ENCODE results near the gene TMEM119.
A peak's percentile ranks its signal among the peaks of the same experiment; 100 is the strongest.
"Not testable (repeated sequence)": the region's sequence is repeated elsewhere in the genome, so short reads cannot be mapped to it uniquely, and the experiment has no call there.

TMEM119 gene

DNA sequence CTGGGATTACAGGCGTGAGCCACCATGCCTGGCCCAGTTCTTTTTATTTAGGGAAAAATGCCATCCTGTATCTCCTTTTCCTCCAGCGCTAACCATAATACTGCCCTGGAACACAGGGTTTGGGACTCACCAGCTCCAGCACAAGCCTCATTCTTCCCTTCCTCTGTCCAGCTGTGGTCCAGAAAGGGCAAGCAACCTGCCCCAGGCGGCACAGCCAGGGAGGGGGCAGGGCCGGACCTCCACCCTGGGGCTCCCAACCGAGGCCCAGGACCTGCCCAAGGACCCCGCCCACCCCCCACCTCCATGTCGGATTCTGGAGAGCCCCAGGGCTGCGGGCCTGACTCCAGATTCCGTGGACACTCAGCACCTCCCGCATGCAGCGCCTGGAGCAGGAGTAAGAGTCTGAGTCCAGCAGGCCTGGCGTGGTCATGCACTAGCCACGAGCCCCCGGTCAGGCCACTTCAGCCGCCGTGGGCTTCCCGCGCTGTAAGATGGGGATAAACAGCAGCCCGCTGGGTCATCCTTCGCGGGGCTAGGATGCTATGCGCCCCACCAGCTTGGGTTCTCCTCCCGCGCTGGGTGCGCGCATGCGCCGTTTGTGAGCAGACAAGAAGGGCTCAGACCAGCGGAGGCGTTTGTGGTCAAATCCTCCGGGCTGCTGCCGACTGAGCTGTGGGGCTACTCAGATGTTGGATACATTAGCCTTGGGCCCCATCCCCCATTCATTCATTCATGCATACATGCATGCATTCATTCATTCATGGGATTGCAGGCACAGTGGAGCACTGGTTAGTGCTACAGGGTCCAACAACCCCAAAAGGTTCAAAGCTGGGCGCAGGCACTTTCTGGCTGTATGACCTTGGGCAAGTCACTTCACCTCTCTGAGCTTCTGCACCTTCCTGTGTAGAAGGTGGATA is 16.3 kb downstream of the TMEM119 start:
- DNase-seq = no peak

DNA sequence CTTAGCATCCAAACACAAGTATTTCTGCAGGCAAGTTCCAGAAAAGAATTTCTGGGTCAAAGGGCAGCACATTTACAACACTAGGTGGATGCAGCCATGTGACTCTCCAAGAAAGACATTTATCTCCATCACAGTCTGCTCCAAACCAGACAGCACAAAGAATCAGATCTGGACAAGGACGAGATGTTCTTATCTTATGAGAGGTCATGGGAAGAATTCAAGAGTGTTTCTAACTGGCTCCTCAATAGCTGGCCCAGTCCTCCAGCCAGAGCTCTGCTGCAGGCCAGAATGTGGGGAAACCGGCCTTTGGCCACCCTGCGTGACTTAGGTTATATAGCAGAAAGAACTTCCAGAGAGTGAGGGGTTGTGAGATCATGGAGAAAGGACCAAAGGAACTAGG is 17.4 kb downstream of the TMEM119 start:
- DNase-seq = no peak

DNA sequence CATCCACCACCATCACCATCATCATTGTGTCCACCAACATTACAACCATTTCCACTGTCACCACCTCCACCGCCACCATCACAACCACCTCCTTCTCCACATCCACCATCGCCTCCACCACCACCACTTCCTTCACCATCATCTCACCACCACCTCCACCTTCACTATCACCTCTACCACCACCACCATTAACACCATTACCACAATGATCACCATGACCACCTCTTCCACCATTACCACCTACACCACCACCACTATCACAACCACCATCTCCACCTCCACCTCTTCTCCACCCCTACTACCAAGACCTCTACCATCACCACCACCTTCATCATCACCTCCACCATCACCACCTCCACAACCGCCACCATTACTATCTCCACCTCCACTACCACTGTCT is 19.1 kb downstream of the TMEM119 start:
- no peak for DNase-seq

DNA sequence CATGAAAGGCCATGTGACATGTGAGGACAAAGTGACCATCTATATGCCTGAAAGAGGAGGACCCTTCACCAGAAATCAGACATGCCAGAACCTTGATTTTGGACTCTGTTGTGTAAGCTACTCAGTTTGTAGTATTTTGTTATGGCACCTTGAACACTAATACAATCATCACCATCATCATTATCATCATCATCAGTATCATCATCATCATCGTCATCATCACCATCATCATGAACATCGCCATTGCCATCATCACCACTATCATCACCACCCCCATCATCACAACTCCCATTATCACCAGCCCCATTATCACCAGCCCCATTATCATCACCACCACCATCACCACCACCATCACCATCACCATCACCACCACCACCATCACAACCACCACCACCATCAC is 19.6 kb downstream of the TMEM119 start:
- no peak for DNase-seq

DNA sequence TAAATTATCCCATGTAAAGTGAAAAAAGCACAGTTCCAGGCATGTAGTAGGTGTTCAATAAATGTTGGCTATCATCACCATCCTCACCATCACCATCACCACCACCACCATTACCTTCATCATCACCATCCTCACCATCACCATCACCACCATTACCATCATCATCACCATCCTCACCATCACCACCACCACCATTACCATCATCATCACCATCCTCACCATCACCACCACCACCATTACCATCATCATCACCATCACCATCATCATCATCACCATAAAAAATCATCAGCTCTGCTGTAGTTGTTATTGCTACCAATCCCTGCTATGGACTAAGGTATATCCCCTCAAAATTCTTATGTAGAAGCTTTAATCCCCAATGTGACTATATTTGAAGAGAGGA is 20.4 kb downstream of the TMEM119 start:
- no peak for DNase-seq

DNA sequence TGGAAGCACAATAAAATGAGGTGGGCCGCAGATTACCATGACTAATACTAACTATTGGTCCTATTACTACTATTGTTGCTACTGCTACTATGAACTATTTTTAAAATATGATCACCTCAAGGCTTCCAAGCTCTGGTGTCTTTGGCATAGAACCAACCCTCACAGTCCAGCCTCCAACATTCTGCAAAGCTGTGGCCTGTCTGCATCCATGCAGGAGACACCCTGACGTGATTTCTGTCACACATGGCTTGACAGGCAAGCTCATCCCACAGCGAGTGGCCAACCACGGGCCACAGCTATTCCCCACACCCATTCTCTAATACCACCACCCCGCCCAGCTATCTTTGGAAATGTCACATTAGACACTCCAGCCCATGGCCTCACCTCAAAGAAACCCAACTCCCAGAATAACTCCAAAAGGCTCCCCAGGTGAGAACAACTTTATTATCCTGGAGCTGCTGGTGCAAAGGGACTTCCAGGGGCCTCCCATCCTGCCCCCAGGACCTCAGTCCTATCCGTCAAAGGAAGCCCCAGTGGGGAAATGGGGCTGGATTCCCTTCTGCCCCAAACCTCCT is 21.1 kb downstream of the TMEM119 start:
- peak; percentile 40 for DNase-seq

DNA sequence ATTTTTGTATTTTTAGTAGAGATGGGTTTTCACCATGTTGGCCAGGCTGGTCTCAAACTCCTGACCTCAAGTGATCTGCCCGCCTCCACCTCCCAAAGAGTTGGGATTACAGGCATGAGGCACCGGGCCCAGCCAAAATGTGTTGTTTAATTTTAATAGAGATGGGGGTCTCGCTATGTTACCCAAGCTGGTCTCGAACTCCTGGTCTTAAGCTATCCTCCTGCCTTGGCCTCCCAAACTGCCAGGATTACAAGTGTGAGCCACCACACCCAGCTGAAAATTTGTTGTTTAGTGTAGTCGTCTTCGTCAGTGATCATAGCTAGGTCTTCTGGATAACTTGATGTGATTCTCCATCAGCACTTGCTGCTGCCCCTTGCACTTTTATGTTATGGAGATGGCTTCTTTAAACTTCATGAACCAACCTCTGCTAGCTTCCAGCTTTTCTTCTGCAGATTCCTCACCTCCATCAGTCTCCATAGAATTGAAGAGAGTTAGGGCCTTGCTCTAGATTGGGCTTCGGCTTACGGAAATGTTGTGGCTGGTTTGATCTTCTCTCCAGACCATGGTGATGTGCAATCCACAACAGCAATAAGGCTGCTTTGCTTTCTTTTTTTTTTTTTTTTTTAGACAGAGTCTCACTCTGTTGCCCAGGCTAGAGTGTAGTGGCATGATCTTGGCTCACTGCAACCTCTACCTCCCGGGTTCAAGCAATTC is 22.5 kb downstream of the TMEM119 start:
- DNase-seq = peak; percentile 35

DNA sequence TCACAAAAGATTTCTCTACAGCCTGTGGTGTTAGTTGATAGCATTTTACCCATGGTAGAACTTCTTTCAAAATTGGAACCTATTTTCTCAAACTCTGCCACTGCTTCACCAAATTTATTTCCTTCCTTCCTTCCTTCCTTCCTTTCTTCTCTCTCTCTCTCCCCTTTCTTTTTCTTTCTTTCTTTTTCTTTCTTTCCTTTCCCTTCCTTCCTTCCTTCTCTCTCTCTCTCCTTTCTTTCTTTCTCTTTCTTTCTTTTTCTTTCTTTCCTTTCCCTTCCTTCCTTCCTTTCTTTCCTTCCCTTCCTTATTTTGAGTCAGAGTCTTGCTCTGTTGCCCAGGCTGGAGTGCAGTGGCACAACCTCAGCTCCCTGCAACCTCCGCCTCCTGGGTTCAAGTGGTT is 23.6 kb downstream of the TMEM119 start:
- not testable (repeated sequence) for DNase-seq

DNA sequence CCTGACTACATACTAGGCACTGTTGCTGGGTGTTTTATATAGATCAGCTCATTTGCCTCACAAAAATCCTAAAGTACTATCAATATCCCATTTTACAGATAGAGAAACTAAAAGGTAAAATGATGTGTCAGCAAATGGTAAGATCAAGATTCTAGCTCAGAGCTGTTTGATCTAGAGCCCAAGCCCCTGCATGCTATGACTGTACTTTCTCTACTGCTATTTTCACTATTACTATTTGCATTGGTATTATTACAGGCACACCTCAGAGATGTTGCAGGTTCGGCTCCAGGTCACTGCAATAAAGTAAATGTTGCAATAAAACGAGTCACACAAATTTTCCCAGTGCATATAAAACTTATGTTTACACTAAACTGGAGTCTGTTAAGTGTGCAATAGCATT is 24.6 kb downstream of the TMEM119 start:
- no peak for DNase-seq

DNA sequence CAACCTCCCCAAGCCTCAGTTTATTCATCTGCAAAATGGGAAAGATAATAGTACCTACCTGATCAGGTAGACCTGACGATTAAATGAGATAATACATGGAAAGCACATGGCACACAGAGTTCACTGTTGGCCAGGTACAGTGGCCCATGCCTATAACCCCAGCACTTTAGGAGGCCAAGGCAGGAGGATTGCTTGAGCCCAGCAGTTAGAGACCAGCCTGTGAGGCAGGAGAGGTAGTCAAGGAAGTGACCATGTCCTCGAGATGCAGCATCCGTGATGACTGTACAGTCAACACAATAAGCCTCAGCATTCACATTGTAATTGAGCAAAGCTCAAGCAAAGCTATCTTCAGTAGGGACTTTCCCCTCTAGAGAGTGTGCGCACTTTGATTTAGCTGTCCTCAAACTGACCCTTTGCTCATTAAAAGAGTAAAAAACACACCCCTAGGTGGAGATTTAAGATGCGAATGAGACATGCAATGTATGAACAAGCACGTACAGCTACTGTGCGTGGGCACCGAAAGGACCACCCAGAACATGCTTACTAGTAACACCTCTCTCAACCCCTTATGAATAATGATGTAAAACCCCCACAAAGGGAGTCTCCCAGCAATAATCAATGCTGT is 25.6 kb downstream of the TMEM119 start:
- DNase-seq = no peak

DNA sequence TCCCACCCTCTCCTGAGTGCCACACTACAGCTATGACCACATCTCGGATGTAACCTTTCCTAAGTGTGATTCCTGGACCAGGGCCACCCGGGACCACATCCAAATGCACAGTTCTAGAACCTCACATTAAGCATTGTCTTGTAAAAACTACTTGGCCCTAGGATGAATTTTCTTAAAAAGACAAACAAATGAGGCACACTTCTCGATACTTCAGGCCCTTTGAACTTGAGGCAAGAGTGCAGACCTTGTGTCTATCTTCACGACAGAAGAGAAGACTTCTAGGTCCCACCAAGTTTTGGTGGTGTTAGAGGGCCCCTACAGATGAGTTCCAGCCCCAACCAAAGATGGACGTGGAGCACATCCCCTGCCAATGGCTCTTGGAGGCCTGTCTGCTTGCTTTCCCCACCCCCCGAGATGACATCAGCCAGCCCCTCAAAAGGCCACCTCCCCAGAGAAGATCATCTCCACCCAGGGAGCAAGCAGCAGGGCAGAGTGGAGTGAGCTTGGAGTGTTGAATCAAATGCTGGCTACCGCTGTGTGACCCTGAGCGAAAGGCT is 26.2 kb downstream of the TMEM119 start:
- no peak for DNase-seq

DNA sequence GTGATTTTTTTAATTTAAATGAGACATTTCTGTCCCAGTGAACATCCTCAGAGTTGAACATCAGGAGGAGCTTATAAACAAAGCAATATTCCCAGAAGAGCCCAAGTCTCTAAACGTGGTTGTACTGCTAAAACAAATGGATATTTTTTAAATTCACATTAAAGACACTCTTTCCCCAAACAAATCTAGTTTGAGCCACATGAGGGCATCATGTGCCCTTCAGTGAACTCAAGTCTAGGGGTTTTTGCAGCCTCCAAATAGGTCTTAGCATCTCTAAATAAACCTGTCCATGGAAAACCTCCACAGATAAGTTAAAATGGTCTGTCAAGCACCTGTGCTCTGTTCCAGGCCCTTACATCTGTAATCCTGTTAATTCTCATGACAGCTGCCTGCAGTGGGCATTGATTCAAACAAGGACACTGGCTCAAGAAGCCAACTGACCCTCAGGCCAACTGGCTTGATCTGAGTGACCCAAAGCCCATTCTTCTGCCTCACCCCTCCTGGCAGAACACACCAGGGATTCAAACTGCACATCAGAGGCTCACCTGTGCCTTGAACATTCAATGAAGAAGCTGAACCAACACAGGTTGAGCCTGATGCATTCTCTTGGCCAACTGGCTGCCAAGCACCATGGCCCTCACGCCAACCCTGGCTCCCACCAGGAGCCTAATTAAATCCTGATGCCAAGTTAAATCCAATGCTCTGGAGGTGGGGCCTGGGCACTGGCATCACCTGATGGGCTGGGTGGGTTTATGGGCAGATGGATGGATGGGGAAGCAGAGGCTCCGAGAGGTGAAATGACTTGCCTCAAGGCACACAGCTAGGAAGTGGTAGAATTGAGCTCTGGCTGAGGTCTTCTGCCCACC is 26.9 kb downstream of the TMEM119 start:
- DNase-seq = no peak

DNA sequence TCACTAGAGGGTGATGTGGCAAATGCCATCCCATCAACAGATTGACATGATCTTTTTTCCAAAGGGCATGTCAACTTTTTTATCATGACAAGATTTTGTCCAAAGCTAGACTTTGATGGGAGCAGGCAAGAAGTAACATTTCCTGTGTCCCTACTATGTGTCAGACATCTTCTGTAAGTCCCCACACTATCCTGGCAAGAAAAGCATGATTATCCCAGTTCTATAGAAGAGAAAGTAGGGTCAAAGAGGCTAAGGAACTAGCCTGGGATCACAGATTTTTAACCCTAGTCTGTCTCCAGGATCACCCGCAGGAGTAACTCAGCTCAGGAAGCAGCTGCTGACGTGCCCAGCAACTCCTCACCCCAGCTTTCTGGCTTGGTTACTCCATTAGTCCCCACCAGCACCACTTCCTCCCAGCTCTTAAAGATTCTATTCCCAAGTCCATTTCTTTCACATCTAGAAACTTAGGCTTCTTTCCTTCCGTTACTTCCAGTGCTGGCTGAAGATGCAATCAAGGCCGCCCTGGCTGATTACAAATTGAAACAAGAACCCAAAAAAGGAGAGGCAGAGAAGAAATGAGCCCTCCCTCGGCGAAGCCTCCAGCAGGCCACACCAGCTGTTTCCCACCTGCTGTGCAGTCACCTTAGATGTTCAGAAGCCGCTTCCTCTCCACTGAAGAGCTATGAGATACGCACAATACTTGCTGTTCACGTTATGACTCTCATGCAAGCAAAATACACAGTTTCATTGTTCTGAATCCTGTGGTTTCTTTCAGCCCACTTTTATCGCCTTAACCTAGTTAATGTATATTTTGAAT is 29.3 kb downstream of the TMEM119 start:
- DNase-seq = no peak

DNA sequence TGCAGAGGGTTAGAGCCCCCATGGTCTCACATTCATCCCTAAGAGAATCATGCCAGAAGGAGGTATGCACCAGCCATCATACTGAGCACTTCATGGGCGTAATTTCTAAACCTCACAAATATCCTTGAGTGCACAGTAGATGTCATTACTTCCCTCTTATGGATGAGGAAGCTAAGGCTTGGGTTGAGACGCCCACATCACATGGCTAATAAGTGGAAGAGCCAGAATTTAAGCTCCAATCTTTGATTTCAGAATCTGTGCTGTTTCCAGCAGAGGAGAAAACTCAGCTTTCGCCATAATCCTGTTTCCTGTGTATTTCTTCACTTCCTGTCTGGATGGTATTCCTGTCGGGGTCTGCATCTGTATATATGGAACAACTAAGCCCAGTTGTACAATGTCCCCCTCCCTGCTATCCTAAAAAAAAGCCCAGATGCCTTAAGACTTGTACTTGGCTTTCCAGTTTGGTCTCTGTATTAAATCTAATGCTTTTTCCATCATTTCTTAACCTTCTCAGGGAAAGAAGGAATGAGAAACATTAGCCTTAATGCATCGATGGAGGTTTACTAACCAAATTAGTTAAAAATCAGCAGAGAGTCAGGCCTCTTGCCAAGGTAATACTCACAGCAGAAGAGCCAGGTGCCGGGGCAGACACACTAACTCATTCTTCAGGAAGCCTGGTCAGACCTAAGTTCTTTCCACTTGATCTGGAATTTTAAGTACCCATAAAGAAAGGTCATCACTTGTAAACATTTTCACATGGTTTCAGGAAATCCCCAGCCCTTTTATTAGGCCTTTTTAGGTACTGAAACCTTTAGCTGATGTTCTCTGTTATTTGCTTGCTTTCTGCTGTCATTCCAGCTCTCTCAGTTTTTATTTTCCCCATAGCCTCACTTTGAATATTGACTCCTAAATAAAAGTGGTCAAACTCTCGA is 30.2 kb downstream of the TMEM119 start:
- DNase-seq = no peak

DNA sequence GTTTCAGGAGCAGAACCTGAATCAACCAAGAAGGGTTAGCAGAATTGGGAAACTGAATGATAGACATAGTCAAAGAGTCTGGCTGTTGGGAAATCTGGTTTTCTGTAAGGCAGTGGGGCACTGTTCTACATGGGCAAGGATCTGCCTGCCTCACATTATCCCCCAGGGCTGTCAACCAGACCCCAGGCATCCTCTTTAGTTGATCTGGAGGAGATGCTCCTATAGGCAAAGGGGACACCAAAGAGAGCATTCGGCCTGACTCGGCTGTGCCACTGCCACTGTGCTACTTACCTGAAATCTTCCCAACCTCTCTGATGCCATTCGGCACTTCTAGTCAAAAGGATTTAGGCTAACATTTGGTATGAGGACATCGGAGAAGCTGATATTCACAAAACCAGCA is 31.4 kb downstream of the TMEM119 start:
- no peak for DNase-seq

DNA sequence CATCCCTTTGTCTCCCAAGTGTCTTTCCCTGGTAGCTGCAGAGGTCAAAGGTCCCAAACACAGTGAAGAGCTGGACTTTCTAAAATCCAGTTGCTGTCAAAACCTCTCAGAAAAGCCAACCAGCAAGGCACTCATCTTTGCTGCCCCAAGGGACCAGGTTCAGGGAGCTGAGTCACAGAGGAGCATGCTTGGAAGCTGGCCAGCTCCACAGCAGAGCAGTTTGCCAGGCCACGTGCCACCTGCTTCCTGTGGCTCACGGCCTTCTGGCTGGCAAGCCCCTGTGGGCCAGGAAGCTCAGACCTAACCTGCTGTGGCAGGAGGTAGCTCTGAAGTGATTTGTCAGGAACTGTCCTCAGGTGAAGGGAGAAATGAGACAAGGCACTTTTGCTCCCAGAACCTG is 31.9 kb downstream of the TMEM119 start:
- DNase-seq = no peak

DNA sequence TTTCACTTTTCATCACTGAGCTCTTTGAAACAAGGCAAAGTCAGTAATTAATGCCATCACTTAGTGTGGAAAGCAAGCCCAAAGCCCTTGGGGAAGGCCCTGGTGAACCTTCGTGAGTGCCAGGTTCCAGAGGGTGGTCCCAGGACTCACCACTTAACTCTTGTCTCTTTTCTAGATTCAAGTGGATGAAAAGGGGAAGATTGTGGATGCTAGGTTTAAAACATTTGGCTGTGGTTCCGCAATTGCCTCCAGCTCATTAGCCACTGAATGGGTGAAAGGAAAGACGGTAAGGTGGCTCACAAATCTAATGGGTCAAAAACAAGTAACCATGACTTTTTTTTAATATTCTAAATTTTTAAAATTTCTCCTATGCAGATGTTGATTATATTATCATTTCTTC is 32.7 kb downstream of the TMEM119 start:
- no peak for DNase-seq

DNA sequence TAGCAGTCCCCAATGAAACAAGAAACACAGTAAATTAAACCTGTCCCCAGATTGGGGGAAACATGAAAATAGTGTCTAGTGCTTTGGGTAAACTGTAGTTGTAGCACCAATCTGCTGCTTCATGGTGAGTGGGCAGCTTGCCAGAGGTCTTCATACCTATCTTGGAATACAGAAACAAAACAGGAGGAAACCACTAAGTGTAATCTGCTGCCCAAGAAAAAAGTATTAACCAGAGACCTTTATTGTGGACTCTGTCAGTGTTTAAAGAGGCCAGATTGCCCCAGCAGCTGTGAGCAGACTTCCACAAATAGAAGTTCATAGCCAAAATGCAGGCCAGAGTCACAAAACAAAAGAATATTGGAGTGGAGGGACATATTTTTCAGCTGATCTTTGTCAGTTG is 33.2 kb downstream of the TMEM119 start:
- no peak for DNase-seq

DNA sequence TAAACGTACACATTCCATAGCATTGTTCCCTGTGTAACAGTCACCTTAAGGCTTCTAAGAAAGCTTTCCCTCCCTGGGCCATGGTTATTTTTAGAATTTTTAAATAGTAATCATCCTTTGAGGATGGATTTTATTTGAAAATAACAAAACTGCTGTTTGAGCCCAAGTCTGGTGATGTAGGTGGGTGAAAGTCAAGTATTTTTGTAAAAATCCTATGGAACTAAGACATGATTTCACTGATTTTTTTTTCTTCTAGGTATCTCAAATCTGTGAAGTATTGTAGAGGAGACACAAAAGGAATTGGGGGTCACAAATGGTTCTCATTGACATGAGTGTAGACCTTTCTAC is 34.1 kb downstream of the TMEM119 start:
- no peak for DNase-seq

DNA sequence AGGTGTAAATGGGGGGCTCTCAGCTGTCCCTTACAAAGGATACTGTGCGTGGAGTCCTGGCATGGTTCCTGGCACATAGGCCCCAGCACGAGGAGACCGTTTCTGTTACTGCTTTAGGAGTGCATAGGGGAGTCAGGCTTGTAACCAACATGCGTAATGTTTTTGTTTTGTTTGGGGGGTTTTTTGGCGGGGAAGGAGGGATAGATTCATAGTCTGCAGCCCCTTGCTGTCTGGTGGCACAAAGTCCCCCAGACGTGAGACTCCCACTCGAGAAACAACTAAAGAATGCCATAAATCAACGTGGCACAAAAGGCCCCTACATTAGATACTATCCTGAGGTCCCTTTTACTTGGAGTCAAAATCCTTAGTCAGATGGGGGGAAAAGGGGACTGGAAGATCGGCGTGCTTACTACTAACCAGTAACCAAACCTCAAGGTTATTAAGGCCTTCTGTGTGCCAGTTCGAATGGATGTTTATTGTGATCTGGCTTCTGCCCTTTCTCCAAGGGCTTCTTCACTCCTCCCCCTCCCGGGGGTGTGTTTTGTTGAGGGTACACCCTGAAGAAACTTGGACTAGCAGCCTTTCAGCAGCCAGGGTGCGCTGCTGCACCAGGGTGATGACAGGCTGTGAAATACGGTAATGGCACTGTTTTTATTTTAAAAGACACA is 34.6 kb downstream of the TMEM119 start:
- peak; percentile 82 for DNase-seq

Data from right forelimb (tissue), 1 donor.